Measurements from ENCODE around the gene C16orf92. TPM values are rescaled to one million over a fixed set of nuclear protein-coding genes. Genes with fewer than 3 reads are reported as not detected.

C16orf92 gene, protein sequence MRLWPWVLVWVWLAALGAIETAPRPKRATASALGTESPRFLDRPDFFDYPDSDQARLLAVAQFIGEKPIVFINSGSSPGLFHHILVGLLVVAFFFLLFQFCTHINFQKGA
- not detected in 2 replicates for total RNA-seq
- polyA plus RNA-seq = not detected in 2 replicates

DNA sequence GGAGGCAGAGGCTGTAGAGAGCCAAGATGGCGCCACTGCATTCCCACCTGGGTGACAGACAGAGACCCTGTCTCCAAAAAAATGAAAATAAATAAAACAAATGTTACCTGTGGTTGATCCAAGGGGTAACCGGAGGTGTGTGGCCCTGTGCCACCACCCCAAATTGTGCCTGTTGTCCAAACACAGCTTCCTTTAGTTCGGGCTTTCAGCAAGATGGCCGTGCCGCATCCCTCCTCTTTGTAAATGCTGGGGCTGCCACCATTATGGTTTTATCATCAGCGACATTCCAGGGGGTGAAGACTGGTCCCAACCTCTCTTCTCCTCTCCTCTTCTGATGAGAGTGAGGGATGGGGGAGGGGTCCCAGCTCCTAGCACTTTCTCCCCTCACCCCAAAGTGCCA is at the start of gene C16orf92:
Gene C16orf92 (plus strand): TSS at position 312 of the 400 bp plus-strand sequence. CDS start 143 bp downstream, outside the sequence.
- Histone ChIP-seq H3K27me3 (no peaks in the 10 kb centered on the region), H3K27ac (no peak within 1 kb of the TSS), H3K4me1 (ENCODE audit: low read depth) (no peaks in the 10 kb centered on the region), H3K9me3 (ENCODE audit: low read depth) (no peaks in the 10 kb centered on the region), H3K4me3 (no peak within 1 kb of the TSS), H3K36me3 (no peaks in the 10 kb centered on the region)
- TF ChIP-seq, protein P1, sequence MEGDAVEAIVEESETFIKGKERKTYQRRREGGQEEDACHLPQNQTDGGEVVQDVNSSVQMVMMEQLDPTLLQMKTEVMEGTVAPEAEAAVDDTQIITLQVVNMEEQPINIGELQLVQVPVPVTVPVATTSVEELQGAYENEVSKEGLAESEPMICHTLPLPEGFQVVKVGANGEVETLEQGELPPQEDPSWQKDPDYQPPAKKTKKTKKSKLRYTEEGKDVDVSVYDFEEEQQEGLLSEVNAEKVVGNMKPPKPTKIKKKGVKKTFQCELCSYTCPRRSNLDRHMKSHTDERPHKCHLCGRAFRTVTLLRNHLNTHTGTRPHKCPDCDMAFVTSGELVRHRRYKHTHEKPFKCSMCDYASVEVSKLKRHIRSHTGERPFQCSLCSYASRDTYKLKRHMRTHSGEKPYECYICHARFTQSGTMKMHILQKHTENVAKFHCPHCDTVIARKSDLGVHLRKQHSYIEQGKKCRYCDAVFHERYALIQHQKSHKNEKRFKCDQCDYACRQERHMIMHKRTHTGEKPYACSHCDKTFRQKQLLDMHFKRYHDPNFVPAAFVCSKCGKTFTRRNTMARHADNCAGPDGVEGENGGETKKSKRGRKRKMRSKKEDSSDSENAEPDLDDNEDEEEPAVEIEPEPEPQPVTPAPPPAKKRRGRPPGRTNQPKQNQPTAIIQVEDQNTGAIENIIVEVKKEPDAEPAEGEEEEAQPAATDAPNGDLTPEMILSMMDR (IDR thresholded peaks at IDR 0.05; ENCODE audit: low read depth, low read length) = no peak
- no peak for DNase-seq (ENCODE audit: low read depth in 1 of 2, low spot score in 1 of 2)

DNA sequence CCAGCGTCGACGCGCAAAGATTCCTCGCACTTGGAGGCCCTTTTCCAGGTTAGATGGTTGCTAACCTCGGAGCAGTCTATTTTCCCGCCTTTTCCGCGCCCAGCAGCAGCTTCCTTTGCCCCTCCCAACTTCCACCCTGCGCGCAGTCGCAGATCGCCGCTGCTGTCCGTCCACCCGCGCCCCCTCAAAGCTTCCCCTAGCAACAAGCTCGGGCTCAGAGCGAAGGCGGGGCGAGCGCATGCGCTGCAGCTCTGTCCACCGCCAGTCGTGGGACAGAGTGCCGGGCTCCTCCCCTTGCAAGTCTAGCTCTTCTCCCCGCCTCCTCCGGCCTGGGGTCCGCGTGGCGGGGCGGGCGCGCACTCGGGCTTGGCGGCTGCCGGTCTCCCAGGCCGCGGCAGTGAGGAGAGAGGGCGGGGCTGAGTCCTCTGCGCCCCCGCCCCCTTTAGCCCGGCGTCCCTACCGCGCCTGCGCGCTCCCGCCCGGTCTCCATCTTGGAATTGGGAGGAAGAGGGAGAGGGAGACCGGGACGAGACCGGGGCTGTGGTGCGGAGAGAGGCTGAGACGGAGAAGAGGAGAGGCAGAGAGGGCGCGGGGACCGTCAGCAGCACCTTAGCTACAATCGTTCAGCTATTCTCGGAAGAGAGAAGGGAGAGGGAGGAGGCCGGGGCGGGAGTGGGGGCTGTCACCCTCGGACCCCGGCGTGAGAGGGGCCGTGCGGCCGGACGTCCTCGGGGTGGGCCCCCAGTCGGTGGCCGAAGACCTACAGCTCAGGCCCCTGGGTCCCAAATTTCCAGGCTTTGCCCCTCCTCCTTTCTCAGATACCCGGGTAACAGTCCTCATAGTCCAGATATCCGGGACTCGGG is 49.4 kb upstream of the C16orf92 start, which contains the start of gene TAOK2:
Gene TAOK2 (plus strand): TSS at position 485 of the 863 bp plus-strand sequence. CDS start 3,905 bp downstream, outside the sequence.
- no peaks in the 10 kb centered on the region for H3K27me3 ChIP-seq
- DNase-seq (ENCODE audit: low read depth in 1 of 2, low spot score in 1 of 2) = peak; percentile 99 to 100
- H3K4me3 ChIP-seq = peak within 1 kb of the TSS; percentile 64
- H3K9me3 ChIP-seq (ENCODE audit: low read depth) = no peaks in the 10 kb centered on the region
- peak within 1 kb of the TSS; percentile 69 for H3K27ac ChIP-seq
- TF ChIP-seq, protein P1 (IDR thresholded peaks at IDR 0.05; ENCODE audit: low read depth, low read length) = no peak
- H3K4me1 ChIP-seq (ENCODE audit: low read depth) = peaks cover 17% of the 10 kb centered on the region
- H3K36me3 ChIP-seq = peaks cover 5% of the 10 kb centered on the region

DNA sequence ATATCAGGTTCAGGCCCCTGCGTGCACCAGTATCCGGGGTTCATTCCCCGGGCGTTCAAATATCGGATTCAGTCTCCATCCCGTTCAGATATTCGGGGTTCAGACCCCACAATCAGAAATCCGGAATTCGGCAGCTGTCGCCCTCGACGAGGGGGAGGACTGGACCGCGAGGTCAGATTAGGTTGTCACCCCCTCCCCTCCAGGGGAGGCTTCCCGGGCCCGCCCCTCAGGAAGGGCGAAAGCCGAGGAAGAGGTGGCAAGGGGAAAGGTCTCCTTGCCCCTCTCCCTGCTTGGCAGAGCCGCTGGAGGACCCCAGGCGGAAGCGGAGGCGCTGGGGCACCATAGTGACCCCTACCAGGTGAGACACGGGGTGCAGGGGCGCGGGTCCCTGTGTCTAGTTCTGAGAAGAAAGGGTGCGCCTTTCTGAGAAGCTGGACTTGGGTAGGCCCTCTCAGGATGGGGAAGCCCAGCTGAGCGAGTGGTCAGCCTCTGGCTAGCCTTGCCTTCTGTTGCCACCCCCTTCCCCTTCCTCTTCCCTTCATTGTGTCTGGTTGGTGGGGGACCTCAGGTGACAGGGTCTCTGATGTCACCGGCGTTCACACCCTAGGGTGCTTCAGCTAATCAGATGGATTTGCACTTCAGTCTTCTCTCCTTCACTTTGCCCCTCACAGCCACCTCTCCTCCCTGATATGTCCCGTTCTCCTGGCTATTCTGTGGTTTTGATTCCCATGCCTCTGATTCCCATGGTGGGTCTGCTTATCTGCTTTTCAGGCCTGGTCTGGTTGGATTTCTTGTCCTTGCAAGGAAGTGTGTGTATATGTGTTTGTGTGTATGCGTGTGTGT is 48.5 kb upstream of the C16orf92 start:
- peaks cover 9% of the 10 kb centered on the region for H3K36me3 ChIP-seq
- peak overlapping the region; percentile 64 for H3K4me3 ChIP-seq
- H3K27me3 ChIP-seq = no peaks in the 10 kb centered on the region
- H3K27ac ChIP-seq = peak overlapping the region; percentile 69
- peaks cover 17% of the 10 kb centered on the region for H3K4me1 ChIP-seq (ENCODE audit: low read depth)
- H3K9me3 ChIP-seq (ENCODE audit: low read depth) = no peaks in the 10 kb centered on the region
- peak; percentile 30 to 35 for DNase-seq (ENCODE audit: low read depth in 1 of 2, low spot score in 1 of 2)
- TF ChIP-seq, protein P1 (IDR thresholded peaks at IDR 0.05; ENCODE audit: low read depth, low read length) = no peak

DNA sequence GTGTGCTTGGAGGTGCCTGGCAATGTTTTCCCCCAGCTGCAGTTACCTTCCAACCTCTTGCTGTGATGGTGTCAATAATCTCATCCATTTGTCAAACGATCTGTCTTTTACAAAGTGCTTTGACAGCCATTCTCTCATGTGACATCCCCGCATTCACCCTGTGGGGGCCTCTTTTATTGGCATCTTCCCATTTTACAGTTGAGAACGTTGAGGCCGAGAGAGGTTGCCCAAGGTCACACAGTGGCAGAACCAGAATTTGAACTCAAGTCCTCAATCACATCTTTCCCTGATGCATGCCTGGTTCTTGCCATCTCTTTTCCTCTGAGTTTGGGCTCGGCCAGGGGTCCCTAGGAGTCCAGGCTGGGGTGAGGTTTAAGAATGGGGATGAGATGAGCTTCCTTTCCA is 47.9 kb upstream of the C16orf92 start:
- peak overlapping the region; percentile 64 for H3K4me3 ChIP-seq
- TF ChIP-seq, protein P1 (IDR thresholded peaks at IDR 0.05; ENCODE audit: low read depth, low read length) = no peak
- no peaks in the 10 kb centered on the region for H3K9me3 ChIP-seq (ENCODE audit: low read depth)
- H3K36me3 ChIP-seq = peaks cover 13% of the 10 kb centered on the region
- no peak for DNase-seq (ENCODE audit: low read depth in 1 of 2, low spot score in 1 of 2)
- H3K27ac ChIP-seq = no peak overlapping the region
- H3K4me1 ChIP-seq (ENCODE audit: low read depth) = peaks cover 17% of the 10 kb centered on the region
- H3K27me3 ChIP-seq = no peaks in the 10 kb centered on the region

DNA sequence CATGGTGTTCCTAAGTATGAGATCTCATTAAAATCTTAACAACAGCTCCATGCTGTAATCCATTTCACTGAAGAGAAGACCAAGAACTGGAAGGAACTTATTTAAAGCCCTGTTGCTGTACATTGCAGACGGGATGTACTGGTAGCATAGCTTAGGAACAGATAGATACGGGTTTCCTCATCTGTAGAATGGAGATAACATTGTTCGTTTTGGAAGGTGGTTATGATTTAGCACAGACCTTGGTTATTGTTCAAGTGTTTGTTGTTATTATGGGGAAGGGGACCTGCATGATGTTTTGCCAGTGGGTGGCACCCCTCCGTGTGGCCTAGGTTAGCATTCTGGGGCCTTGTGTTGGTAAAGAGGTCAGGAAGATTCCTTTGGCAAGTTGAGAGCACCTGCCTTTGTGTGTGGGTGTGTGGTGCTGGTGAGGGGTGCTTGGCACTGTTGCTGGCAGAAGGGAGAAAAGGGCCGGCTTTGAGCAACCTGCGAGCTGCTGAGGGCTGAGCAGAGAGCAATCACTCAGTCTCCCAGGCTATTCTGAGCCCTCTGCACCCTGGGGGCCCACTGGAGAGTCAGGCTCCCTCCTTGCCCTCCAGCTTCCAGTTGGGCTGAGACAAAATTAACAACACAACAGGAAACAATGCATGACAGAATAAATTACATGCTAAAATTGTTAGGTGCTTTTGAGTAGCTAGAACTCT is 47.0 kb upstream of the C16orf92 start:
- peaks cover 20% of the 10 kb centered on the region for H3K36me3 ChIP-seq
- H3K4me3 ChIP-seq = no peak overlapping the region
- H3K9me3 ChIP-seq (ENCODE audit: low read depth) = no peaks in the 10 kb centered on the region
- DNase-seq (ENCODE audit: low read depth in 1 of 2, low spot score in 1 of 2) = peak in 1 of 2 donors; percentile 34
- peak overlapping the region; percentile 74 for H3K27ac ChIP-seq
- TF ChIP-seq, protein P1 (IDR thresholded peaks at IDR 0.05; ENCODE audit: low read depth, low read length) = no peak
- no peaks in the 10 kb centered on the region for H3K27me3 ChIP-seq
- H3K4me1 ChIP-seq (ENCODE audit: low read depth) = peaks cover 17% of the 10 kb centered on the region
